Stimulated activated CD4-positive, alpha-beta T cell treated with anti-CD3 and anti-CD28 coated beads, TNF-alpha, amount 100 ng/mL, for 24 hours (primary cell): Measurements from ENCODE around the gene FAM229A.
"Not testable (repeated sequence)": the region's sequence is repeated elsewhere in the genome, so short reads cannot be mapped to it uniquely, and the experiment has no call there.

ENCODE experiments used
- DNase-seq, 3 experiments: peaks; one replicate each; pipeline ENCODE4 v3.0.0-alpha.2; 2020; ENCODE audit warnings: low read depth in 3 of 3

FAM229A gene

DNA sequence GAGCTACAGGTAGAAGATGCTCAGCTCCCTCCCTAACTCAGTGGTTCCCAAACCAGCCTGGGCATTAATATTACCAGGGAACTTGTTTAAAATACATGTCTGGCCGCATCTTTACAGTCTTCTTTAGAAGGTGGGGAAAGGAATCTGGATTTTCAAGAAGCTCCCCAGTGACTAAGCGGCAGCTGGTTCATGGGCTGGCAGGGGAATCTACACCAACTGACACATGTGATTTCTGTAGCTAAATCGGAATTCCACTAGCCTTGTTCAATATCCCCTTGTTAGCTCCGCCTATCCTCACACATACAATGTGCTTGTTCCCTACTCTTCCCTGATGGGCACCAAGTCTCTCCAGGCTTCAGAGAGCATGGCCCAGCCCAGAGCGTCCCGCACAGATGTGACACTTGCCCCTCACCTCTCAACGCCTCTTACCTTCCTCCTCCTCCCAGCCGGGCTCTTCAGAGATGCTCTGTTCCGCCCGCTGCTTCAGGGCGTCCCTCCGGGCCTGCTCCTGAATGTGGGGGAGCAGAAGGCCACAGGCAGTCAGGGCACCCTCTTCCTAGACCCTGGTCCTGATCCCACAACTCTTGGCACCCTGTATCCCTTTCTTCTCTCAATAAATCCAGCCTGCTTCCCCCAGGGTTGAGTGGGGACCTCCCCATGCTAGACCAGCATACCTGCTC lies 15.4 kb upstream of the FAM229A start:
- DNase-seq, result no peak

GRCh38 chr1:32376199-32376598 lies 13.9 kb upstream of the FAM229A start:
- DNase-seq, result no peak

DNA sequence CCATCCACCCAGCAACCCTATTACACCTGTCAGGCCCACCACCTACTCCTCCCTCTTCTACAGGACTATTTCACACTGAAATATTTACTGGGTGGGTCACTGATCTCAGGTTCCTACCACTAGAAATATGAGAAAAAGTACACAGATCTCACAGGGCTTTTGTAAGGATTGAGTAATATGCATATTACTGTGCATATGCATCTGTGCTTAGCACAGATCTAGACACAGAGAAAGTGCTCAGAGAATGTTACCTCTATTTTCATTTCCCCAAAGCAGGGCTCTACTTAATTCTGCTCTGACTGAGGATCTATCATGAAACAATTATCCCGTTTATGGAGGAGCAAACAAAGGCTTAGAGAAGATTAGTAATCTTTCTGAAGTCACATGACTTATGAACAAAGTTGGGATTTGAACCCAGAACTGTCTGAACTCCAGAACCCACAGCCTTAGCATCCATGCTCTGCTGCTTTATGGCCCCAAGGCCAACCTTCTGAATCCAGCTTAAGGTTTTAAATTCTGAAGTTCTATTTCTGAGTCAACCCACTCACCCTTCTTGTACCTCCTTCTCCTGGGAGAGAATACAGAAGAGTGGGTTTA lies 11.8 kb upstream of the FAM229A start:
- no peak for DNase-seq

DNA sequence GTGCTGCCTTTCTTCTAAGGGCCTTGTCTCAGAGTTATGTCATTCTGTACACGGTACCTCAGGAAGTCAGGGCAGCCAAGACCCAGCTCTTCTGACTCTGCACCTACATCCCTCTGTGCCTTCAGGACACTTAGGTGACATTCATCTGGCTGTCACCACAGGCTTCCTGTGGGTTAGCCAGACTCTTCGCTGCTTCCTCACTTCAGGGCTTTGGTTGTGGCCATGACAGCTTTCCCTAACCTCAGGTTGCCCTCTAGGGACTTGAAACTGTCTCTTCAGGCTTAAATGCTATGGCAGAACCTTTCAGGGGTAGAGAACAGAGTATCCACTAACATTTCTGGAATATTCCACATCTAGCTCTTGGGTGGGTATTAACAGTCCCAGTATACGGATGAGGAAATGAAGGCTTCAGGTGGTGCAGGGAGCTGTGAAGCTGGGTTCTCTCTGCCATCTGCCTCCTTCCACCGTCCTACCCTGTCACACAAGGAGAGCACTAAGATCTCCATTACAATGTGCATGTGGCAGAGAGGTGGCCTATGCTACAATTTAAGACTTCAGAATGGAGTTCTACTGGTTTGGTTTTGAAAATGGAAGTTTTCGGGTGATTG lies 10.0 kb upstream of the FAM229A start:
- peak in 1 of 3 experiments; percentile 37 for DNase-seq

GRCh38 chr1:32367912-32368635 lies 5.8 kb upstream of the FAM229A start:
- DNase-seq, result no peak

- no peak for DNase-seq
Measured at GRCh38 chr1:32365445-32365844, 3.2 kb upstream of the FAM229A start.

- no peak for DNase-seq
Measured at GRCh38 chr1:32364836-32365235, 2.6 kb upstream of the FAM229A start.

GRCh38 chr1:32363713-32364112 lies 1.4 kb upstream of the FAM229A start:
- DNase-seq, result no peak

DNA sequence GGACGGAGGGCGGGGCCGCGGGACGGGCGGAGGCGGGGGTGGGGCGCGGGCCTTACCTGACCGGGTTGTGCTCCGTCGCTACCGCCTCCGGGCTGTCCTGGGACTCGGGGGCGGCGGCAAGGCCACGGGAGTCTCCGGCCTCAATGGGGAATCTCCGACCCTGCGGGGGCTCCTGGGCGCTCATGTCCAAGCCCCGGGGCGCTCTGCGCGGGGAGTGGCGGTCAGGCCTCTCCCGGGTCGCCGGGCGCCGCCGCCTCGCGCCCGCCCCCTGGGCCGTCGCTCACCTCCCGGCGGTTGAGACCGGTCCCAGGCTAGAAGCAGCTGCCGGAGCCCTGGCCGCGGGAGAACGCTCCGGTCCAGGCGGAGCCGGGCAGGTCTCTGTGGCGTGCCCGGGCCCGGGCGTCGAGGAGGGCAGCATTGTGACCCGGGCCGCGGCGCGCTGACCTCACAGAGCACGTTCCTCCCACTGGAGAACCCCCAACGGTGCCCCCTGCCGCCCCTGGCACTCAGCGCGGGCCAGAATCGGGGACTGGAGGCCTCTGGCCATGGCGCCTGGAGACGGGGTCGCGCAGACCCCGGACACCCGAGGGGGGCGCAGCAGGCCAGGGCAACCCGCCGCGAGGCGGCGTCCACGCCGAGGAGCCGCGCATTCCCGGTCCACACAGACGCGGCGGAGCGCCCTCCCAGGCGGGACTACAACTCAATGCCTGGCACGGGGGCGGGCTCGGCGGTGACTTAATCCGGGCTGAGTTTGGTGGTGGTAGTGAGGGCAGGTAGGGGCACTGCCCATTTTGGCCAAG lies 411 bp downstream of the FAM229A start:
- DNase-seq, result peak in 1 of 3 experiments; percentile 38

DNA sequence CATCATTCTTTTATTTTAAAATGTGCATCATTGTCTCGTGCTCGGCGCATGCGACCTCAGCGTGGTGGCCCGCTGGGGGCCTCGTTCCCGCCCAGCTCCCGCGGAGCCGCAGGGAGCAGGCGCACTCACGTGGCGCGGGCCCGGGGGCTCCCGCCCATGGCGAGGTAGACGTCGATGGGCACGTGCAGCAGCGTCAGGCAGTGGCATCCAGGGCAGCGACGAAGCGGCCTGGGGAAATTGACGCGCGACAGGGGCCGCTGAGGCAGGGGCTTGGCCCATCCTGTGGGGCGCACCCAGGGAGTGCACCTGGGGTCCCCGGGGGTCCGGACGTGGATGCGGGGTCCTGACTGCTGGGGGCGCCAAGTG lies 994 bp downstream of the FAM229A start:
- no peak for DNase-seq

DNA sequence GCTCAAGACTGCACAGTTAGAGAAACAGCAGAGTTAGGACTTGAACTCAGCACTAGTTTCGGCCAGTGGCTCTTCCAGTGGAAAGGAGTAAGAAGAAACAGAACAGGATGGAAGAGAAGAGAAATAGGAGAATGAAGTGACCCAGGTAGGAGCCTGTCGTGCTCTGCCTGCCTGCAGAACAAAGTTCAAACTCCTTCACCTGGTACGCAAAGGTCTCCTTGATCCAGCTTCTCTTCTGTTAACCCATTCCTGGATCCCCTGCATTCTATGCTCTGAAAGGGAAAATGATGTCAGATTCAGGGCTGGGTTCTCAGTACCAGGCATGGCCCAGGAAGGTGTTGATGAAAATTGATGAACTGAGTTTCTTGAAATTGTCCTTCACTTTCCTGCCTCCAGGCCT lies 3.9 kb downstream of the FAM229A start:
- DNase-seq, result no peak

GRCh38 chr1:32357614-32358013 lies 4.7 kb downstream of the FAM229A start:
- no peak for DNase-seq

GRCh38 chr1:32356478-32356877 lies 5.8 kb downstream of the FAM229A start:
- no peak for DNase-seq

- DNase-seq, result not testable (repeated sequence)
Measured at GRCh38 chr1:32355778-32356177, 6.5 kb downstream of the FAM229A start.

DNA sequence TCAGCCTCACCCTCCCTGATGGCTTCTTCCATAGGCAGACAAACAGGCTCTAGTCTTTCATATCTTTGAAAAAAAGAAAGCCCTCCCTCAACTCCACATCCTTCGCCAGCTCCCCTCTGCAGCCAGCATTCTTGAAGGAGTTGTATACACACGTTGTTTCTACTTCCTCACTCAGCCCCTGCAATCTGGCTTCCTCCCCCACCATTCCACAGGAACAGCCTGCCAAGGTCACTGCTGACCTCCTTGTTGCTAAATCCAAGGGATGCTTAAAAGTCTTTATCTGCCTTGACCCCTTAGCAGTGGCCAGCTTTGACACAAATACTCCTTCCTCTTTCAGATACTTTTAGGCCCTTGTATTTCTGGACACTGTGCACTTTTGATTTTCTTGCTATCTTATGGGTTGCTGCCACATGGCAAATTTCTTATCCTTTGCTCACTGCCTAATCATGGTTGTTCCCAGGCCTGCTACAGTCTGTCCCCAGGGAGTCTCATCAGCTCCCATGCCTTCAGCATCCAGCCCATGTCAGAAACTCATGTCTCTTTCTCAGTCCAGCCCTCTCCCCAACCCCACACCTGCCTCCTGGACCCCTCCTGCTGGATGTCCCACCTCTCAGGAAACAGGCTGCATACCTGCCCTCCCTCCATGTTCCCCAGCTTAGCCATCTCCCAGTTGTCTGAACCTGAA lies 8.3 kb downstream of the FAM229A start:
- no peak for DNase-seq

DNA sequence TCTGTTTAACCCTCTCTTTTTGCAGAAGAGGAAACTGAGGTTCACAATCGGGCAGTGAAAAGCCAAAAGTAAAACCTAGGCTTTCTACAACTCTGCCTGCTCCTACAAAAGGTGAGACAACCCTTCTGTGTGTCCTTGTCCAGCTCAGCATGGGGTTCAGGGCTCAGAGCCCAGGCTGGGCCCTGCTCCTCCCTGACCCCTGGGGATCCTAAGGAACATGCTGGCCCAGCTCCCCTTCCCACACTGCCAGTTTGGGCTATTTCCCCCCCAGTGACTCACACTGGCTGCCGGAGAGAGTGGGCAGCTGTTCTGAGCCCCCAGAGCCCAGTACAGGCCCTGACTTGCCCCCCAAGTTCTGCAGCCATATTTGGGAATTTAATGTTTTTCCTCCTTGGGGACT lies 8.9 kb downstream of the FAM229A start:
- no peak for DNase-seq

DNA sequence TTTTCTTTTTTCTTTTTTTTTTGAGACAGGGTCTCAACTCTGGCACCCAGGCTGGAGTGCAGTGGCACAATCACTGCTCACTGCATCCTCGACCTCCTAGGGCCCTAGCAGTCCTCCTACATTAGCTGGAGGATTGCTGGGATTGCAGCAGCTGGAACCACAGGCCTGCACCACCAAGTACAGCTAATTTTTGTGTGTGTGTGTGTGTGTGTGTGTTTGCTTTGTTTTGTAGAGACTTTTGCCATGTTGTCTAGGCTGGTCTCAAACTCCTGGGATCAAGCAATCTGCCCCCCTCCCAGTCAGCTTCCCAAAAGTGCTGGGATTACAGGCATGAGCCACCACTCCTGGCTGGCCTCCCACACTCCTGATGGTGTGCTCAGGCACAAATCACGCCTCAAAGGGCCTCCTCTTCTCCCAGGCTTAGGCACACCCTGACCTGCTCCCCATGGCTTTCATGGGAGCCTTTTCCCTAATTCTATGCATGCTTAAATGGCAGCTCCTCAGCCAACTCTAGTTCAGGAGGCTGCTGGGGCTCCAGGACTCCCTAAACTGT lies 9.4 kb downstream of the FAM229A start:
- no peak for DNase-seq

GRCh38 chr1:32352239-32352745 lies 10.0 kb downstream of the FAM229A start:
- no peak for DNase-seq

DNA sequence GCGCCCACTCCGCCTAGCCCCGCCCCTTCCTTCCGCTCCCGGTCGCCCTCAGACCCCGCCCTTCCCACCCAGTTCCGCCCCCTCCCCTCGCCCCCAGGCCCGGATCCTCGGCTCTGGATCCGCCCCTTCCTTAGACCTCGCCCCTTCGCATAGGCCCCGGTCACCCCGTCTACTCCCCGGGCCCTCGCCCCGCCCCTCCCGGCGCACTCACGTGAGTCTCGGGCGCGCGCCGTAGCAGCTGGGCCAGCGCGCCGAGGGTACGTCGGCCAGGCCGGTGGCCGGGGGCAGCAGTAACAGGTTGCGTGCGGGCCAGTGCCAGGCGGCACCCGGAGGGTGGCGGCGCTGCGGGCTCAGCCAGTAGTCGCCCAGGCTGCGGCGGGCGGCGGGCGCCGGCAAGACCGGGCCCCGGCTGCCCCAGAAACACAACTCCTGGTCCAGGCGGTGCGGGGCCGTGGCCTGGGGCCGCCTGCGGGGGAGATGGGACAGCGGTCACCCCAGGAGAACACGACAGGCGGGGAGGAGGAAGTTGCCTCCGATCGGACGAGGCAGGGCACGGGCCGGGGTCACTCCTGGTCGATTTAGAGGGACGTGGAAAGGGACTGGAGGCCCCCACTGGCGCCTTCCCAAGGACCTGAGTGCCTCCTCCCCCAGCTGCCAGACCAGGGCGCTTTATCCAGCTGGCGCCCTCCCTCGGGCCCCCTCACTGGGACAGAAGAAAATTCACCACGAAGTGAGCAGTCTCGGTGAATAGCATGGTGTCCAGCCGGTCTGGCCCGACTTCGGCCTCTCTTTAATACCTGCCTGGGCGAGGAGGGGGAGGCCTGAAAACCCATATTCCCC lies 10.7 kb downstream of the FAM229A start:
- DNase-seq, result peak; percentile 77 to 91 (median 81)
